GM21737 (cell line): ENCODE results near the gene CAMKV.

Experiments
- ATAC-seq: cut with Tn5 transposase; IDR thresholded peaks from one replicate; pipeline ENCODE4 v1.9.1; 2021; ENCODE audit warnings: mild to moderate bottlenecking, moderate library complexity; ENCODE audit not compliant: unreplicated experiment

The CAMKV gene

DNA sequence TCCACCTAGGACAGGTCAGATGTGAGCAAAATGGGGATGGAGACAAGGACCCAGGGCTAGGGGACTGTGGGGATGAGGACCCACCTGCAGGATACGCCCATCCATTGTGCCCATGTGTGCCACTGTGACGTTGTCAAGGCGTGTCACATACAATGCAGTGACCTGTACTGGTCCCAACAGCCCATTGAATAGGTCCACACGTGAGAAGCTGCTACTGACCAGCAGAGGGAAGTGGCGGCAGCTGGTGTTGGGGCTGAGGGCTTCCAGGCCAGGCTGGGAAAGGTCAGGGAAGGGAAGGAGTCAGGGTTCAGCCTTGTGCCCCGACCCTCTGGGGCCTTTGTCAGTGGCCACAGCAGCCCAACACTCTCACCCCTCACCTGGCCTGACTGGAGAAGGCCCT is 29.3 kb upstream of the CAMKV start:
- ATAC-seq: no peak

GRCh38 chr3:49896345-49896744 is 26.6 kb upstream of the CAMKV start:
- ATAC-seq: no peak

- no peak for ATAC-seq
Observed at GRCh38 chr3:49895791-49896190, 26.1 kb upstream of the CAMKV start.

DNA sequence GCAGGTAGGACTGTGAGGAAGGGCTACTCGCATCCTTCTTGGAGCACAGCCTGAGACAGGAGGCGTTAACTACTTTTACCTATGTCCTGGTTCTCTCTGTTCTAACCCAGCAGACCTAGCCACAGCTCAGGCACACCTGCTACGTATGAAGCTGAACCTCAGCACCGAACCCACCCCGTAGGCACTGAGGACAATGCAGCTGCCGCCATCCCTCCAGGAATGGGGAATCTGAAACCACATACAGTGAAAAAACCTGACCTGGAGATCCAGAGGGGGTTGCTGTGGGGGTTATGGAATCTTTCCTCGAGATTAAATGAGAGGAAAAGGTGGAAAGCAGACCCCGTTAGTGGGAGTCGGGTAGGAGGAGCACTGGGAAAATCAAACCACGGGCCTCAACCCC is 19.6 kb upstream of the CAMKV start:
- no peak for ATAC-seq

- ATAC-seq: no peak
Observed at GRCh38 chr3:49886922-49887265, 17.2 kb upstream of the CAMKV start.

GRCh38 chr3:49883998-49884397 is 14.3 kb upstream of the CAMKV start:
- ATAC-seq: no peak

DNA sequence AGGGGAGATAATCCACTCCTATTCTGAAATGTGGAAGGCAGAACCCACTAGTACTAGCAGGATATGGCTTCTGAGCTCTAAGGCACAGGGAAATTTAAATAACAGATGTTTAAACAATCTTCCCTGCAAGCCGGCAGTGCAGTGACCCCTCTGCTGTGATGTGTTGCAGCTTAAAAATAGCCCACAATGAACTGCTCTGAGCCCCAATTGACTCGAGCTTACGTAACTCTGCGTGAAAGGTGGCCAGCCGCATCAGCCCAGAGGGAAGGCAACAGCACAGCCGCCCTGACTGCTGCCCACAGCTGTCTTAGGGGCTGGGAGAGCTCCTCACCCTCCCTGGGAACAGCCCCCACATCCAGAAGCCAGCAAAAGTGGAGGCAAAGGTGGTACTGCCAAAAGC is 12.5 kb upstream of the CAMKV start:
- no peak for ATAC-seq

- ATAC-seq: no peak
Observed at GRCh38 chr3:49880581-49881315, 11.0 kb upstream of the CAMKV start.

DNA sequence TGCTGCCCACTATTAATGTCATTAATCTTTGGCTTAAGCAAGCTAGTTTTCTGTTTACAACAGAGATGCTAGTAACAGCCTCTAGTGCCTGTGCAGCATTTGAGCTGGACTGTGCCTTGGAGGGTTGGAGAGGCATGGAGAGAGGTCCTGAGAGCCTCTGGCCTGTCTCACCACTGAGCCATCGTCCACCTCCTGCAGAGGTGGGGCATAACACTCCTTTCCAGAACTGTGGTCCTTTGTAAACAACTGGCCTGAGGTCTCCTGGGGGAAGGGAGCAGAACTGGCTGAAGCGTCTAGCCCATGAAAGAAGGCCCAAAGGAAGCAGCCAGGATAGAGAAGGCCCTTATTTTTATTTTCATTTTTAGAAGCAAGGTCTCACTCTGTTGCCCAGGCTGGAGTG is 10.0 kb upstream of the CAMKV start:
- ATAC-seq: no peak

DNA sequence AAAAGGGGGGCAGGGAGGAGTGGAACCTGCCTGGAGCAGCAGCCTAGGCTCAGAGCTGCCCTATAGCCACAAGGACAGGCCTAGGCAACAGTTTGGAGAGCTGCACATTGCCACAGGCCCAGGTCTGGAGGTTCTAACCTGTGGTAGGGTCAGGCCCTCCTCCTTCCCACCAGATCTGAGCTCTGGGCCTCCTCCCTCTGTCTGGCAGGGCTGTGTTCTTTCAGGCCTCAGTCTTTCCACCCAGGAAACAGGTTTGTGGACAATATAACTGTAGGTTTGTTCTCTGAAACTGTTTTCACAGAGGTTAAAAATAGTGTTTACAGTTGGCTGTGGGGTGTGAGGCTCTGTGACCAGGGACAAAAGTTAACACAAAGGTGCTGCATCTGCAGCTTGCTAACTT is 9.0 kb upstream of the CAMKV start:
- no peak for ATAC-seq

DNA sequence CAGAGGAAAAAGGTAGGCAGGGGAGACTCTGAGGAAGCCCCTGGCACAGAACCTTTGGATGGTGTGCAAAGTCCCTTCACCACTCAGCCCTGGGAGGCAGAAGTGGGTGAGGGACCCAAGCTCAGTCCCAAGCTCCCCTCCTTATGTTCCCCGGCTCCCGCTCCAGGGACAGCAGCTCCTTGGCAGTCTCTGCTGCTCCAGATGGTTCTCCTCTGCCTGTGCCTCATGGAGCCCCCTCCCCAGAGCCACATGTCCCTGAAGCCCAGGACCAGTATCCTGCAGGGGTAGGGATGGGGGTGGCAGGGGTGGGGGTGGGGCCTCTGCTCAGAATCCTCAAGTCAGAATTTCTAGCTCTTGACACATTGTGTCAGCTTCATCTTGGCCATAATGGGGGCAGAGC is 8.0 kb upstream of the CAMKV start:
- no peak for ATAC-seq

DNA sequence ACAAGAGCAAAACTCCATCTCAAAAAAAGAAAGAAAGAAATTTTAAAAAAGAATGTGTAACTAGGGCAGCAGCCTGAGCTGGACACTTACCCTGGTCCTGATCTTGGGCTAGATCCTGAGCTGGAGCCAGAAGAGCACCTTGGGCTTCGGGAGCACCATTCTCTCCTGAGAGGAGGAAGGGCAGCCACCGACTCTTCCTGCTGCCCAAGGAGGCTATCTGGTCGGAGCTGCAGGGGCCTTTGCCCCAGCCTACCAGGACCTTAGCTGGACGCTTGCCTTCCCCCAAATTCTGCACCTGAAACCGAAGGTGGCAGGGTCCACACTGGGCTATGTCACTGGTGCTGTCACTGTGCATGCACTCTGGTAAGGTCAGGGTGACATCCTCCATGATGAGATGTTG is 6.9 kb upstream of the CAMKV start:
- ATAC-seq: no peak

- ATAC-seq: no peak
Observed at GRCh38 chr3:49873623-49874022, 3.9 kb upstream of the CAMKV start.

GRCh38 chr3:49872801-49873281 is 3.1 kb upstream of the CAMKV start:
- ATAC-seq: no peak

- no peak for ATAC-seq
Observed at GRCh38 chr3:49871531-49872153, 1.9 kb upstream of the CAMKV start.

DNA sequence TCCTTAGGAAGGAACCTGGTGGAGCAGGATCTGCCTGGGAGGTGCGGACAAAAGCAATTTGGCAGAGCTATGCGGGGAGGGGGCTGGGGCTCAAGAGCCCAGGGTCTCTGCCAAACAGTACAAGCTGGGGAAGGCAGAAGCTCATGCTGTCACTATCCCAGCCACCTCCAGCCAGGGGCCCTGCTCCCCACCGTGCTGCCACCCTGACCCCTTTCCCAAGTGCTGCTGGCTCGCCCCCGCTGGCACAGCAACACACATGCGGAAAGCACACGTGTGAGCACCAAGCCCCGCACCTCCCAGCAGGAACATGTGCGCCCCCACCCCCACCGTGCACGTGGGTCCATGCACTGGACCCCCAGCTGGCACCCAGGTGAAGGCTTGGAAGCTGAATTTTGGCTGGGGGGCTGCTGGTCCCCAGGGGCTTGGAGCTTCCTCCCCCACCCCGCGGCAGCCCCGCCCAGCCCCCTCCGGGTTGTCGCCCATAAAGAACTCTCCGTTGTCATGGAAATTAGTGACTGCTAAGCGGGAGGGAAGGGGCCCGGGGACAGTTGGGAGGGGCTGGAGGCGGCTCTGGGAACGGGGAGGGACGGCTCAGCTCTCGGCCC is 742 bp downstream of the CAMKV start:
- ATAC-seq: no peak

GRCh38 chr3:49867871-49868321 is 1.8 kb downstream of the CAMKV start:
- ATAC-seq: no peak

- ATAC-seq: no peak
Observed at GRCh38 chr3:49867400-49867799, 2.3 kb downstream of the CAMKV start.

DNA sequence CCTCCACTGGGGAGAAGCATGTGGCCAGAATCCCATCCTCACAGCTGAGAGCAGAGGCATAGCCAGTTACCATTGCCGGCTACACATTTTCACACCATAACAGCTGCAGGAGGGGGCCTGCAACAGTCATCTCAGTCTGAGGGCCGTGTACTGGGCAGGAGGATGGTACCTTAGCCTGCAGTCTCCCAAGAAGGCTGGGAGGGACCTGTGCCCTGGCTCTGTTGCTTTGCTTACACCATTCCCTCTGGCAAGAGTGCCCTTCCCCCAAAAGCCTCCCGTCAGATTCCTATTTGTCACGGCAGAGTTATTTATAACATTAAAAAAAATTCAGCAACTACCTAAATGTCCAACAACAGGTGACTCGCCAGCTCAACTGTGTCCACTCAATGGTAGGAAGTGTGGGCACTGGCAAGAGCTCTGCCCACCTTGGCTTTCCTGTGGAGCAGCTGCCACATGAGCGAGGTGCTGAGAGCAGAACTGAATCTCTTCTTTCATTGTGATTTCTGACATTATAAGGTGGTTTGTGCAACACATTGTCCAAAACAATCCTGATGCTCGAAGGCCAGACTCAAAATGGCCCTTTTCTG is 4.4 kb downstream of the CAMKV start:
- ATAC-seq: no peak

- ATAC-seq: no peak
Observed at GRCh38 chr3:49864505-49864904, 5.2 kb downstream of the CAMKV start.

DNA sequence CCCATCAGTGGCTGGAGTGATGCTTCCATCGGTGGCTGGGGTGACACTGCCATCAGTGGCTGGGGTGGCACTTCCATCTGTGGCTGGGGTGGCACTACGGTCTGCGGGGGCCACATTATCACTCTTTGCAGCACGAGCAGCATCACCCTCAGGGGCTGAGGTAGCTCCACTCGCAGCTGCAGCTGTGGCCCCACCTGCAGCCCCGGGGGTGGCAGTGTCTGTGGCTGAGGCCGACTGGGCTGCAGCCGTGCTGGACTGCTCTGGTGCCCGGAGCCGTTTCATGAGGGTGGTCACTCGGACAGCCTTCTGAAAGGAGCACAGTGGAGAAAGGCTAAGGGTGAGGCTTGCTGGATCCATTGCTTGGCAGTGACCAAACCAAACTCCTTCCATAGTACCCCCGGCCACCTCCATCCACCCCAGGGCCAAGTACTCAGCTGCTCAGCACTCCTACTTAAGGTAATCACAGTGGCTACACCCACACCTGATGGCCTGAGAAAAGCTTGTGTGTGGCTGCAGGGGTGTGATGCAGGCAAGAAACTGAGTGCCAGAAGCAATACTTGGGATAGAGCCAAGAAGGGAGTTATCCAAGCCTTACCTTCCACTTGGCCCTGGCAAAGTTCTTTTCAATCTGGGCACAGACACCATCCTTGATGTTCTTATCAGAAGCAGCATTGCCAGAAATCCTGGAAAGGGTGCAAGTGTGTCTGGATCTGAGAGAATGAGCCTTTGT is 10.0 kb downstream of the CAMKV start:
- ATAC-seq: no peak
